Parathyroid adenoma (tissue), 2 donors: ENCODE results near the gene ZNF587.
A peak's percentile ranks its signal among the peaks of the same experiment; 100 is the strongest.
"Not testable (repeated sequence)": the region's sequence is repeated elsewhere in the genome, so short reads cannot be mapped to it uniquely, and the experiment has no call there.

ENCODE experiments used
- H2AFZ ChIP-seq: fragments of 300-600 bp; sonication (generic); one replicate; pipeline ENCODE4 v1.7.0; 2017; ENCODE audit warnings: antibody characterized with exemption, mild to moderate bottlenecking
- H3K27ac ChIP-seq: fragments of 300-600 bp; sonication (generic); one replicate; pipeline ENCODE4 v1.7.0; 2017
- H3K27me3 ChIP-seq: fragments of 300-600 bp; sonication (generic); one replicate; pipeline ENCODE4 v1.7.0; 2017; ENCODE audit warnings: low read length; ENCODE audit not compliant: control insufficient read depth, insufficient read depth
- H3K36me3 ChIP-seq: fragments of 300-600 bp; sonication (generic); one replicate; pipeline ENCODE4 v1.7.0; 2017; ENCODE audit warnings: low read length; ENCODE audit not compliant: control insufficient read depth, insufficient read depth
- H3K4me1 ChIP-seq: fragments of 300-600 bp; sonication (generic); one replicate; pipeline ENCODE4 v1.7.0; 2017; ENCODE audit warnings: control low read depth
- H3K4me2 ChIP-seq: fragments of 300-600 bp; sonication (generic); one replicate; pipeline ENCODE4 v1.7.0; 2017; ENCODE audit warnings: low read length
- H3K4me3 ChIP-seq: fragments of 300-600 bp; sonication (generic); one replicate; pipeline ENCODE4 v1.7.0; 2017; ENCODE audit warnings: low read depth, low read length
- H3K79me2 ChIP-seq: fragments of 300-600 bp; sonication (generic); one replicate; pipeline ENCODE4 v1.7.0; 2017; ENCODE audit warnings: control low read depth
- H3K9ac ChIP-seq: fragments of 300-600 bp; sonication (generic); one replicate; pipeline ENCODE4 v1.7.0; 2017; ENCODE audit warnings: mild to moderate bottlenecking
- H3K9me3 ChIP-seq: fragments of 300-600 bp; sonication (generic); one replicate; pipeline ENCODE4 v1.7.0; 2017; ENCODE audit warnings: low read length; ENCODE audit not compliant: control insufficient read depth
- CTCF ChIP-seq: fragments of 300-600 bp; sonication (generic); IDR thresholded peaks from one replicate; pipeline ENCODE4 v1.7.0; 2017; ENCODE audit warnings: antibody characterized with exemption, mild to moderate bottlenecking
- donor health status: primary hyperparathyroidism.

ZNF587 gene

GRCh38 chr19:57807541-57807940 lies 42.1 kb upstream of the ZNF587 start:
- H3K4me3 ChIP-seq: no peak overlapping the region
- TF ChIP-seq CTCF: no peak
- peaks cover 10% of the 10 kb centered on the region for H3K4me1 ChIP-seq
- no peak overlapping the region for H3K4me2 ChIP-seq
- H3K36me3 ChIP-seq: no peaks in the 10 kb centered on the region
- no peak overlapping the region for H3K9ac ChIP-seq
- no peaks in the 10 kb centered on the region for H3K9me3 ChIP-seq
- no peak overlapping the region for H2AFZ ChIP-seq
- H3K27ac ChIP-seq: no peak overlapping the region
- peaks cover 31% of the 10 kb centered on the region for H3K79me2 ChIP-seq
- no peaks in the 10 kb centered on the region for H3K27me3 ChIP-seq

- not testable (repeated sequence) for H3K9me3 ChIP-seq, H2AFZ ChIP-seq, H3K4me3 ChIP-seq, H3K27me3 ChIP-seq, H3K27ac ChIP-seq, H3K9ac ChIP-seq, H3K36me3 ChIP-seq
- peak overlapping the region; percentile 31 for H3K4me2 ChIP-seq
- H3K79me2 ChIP-seq: peaks cover 30% of the 10 kb centered on the region
- H3K4me1 ChIP-seq: peaks cover 13% of the 10 kb centered on the region
Measured at GRCh38 chr19:57810410-57811295, 39.0 kb upstream of the ZNF587 start.

GRCh38 chr19:57812226-57812625 lies 37.4 kb upstream of the ZNF587 start:
- no peak for TF ChIP-seq CTCF
- Histone ChIP-seq H3K4me2 (no peak overlapping the region), H3K27ac (no peak overlapping the region), H3K4me3 (no peak overlapping the region), H3K79me2 (peaks cover 18% of the 10 kb centered on the region), H3K36me3 (no peaks in the 10 kb centered on the region), H3K4me1 (peaks cover 13% of the 10 kb centered on the region), H3K9me3 (no peaks in the 10 kb centered on the region), H3K27me3 (no peaks in the 10 kb centered on the region), H2AFZ (no peak overlapping the region), H3K9ac (no peak overlapping the region)

GRCh38 chr19:57812975-57813820 lies 36.5 kb upstream of the ZNF587 start:
- H2AFZ ChIP-seq, H3K27me3 ChIP-seq, H3K9ac ChIP-seq, H3K36me3 ChIP-seq, H3K9me3 ChIP-seq: not testable (repeated sequence)
- Histone ChIP-seq H3K4me1 (peaks cover 13% of the 10 kb centered on the region), H3K4me3 (peak overlapping the region; percentile 94), H3K27ac (peak overlapping the region; percentile 78), H3K79me2 (peaks cover 18% of the 10 kb centered on the region), H3K4me2 (peak overlapping the region; percentile 92)

- peak overlapping the region; percentile 78 for H3K27ac ChIP-seq
- H3K4me3 ChIP-seq: peak overlapping the region; percentile 94
- no peaks in the 10 kb centered on the region for H3K27me3 ChIP-seq
- H3K4me2 ChIP-seq: peak overlapping the region; percentile 92
- H3K79me2 ChIP-seq: peaks cover 16% of the 10 kb centered on the region
- H3K9me3 ChIP-seq: no peaks in the 10 kb centered on the region
- peak overlapping the region; percentile 1 for H3K9ac ChIP-seq
- no peaks in the 10 kb centered on the region for H3K36me3 ChIP-seq
- no peak for TF ChIP-seq CTCF
- peaks cover 13% of the 10 kb centered on the region for H3K4me1 ChIP-seq
- peak overlapping the region; percentile 87 for H2AFZ ChIP-seq
Measured at GRCh38 chr19:57813919-57814504, 35.6 kb upstream of the ZNF587 start.
